GM12874 (cell line): ENCODE results near the gene ALG14.

Source experiments
- CTCF ChIP-seq: IDR thresholded peaks from 2 replicates; pipeline ENCODE4 v1.5.1; 2011; ENCODE audit warnings: low read depth, mild to moderate bottlenecking, control low read depth, low read length, moderate library complexity; ENCODE audit not compliant: insufficient read depth

Gene ALG14

GRCh38 chr1:95027046-95027445, 45.7 kb downstream of the ALG14 start:
- TF ChIP-seq CTCF = no peak

- TF ChIP-seq CTCF = no peak
Observed at GRCh38 chr1:95023399-95024043, 49.2 kb downstream of the ALG14 start.

- no peak for TF ChIP-seq CTCF
Observed at GRCh38 chr1:95022644-95022926, 50.2 kb downstream of the ALG14 start.

- no peak for TF ChIP-seq CTCF
Observed at GRCh38 chr1:95021805-95022643, 50.7 kb downstream of the ALG14 start.

GRCh38 chr1:95021119-95021518, 51.6 kb downstream of the ALG14 start:
- TF ChIP-seq CTCF = no peak

- TF ChIP-seq CTCF = no peak
Observed at GRCh38 chr1:95018602-95019369, 54.0 kb downstream of the ALG14 start.

GRCh38 chr1:95017775-95018174, 55.0 kb downstream of the ALG14 start:
- TF ChIP-seq CTCF = no peak
